HG03159 (cell line): ENCODE measurements around the gene GATAD2B.
A peak's percentile ranks its signal among the peaks of the same experiment; 100 is the strongest.
"Not testable (repeated sequence)": the region's sequence is repeated elsewhere in the genome, so short reads cannot be mapped to it uniquely, and the experiment has no call there.

ENCODE experiments used
- ATAC-seq: cut with Tn5 transposase; IDR thresholded peaks from one replicate; pipeline ENCODE4 v1.9.1; 2021; ENCODE audit warnings: mild to moderate bottlenecking, moderate library complexity; ENCODE audit not compliant: unreplicated experiment

GATAD2B gene

DNA sequence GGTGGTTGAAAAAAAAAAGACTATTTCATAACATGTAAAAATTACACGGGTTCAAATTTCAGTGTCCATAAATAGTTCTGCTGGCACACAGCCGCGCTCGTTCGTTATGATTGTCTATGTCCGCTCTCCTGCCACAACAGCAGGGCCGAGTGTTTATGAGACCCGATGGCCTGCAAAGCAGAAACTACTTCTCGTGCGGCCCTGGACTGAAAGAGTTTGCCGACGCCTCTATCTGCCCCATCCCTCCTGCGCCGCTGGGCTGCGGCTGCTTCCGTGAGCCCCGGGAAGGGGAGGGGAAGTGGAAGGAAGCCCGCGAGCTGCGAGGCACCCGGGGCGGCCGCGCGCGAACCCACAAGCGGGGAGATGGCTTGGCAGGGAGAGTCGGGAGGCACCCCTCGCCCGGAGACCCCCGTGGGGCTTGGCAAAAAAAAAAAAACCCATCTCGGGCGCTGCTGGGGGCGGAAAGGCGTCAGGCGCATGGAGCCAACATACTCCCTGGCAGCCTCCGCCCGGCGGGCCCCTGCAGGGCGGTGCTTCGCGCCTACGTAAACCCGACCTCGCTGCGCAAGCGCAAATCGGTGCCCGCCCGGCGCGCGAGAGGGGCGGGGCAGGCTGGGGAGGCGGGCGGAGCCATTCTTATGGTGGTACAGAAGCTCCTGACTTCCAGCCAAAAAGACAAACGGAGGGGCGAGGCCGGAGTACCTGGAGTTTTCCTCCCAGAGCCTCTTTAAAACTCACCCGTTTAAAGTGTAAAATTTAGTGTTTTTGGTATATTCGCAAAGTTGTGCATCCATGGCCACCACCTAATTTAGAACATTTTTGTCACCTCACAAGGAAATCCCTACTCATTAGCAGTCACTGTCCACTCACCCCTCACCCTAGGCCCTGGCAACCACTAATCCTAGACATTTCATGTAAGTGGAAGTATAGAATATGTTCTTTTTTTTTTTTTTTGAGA, 139.3 kb downstream of the GATAD2B start:
- peak; percentile 85 for ATAC-seq

DNA sequence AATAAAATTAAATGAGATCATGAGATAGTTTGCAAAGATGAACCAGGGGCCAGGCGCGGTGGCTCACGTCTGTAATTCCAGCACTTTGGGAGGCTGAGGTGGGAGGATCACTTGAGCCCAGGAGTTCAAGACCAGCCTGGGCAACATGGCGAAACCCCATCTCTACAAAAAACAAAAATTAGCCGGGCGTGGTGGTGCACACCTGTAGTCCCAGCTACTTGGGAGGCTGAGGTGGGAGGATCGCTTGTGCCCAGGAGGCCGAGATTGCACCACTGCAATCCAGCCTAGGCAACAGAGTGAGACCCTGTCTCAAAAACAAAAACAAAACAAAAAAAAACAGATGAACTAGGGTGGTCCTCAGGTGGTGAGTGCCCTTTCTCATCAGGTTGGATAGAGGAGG, 140.1 kb downstream of the GATAD2B start:
- ATAC-seq = not testable (repeated sequence)

DNA sequence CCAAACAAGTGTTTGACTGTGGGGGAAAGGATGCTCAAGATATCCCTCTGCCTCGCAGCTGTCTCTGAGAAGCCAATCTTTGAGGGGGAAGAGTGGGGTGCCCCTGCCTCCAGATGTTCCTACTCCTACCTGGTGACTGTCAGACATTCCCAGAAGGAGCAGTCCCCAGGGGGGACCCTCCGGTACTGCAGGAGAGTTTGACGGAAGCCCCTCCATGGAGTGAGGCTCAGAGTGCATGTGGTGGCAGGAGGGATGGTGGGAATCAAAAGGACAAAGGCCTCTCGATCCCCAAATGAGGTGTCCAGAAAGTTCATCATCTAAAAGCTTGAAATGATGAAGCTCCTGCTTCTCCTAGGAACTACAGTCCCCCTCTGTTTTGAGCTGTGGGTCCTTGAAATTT, 142.2 kb downstream of the GATAD2B start:
- ATAC-seq = no peak

DNA sequence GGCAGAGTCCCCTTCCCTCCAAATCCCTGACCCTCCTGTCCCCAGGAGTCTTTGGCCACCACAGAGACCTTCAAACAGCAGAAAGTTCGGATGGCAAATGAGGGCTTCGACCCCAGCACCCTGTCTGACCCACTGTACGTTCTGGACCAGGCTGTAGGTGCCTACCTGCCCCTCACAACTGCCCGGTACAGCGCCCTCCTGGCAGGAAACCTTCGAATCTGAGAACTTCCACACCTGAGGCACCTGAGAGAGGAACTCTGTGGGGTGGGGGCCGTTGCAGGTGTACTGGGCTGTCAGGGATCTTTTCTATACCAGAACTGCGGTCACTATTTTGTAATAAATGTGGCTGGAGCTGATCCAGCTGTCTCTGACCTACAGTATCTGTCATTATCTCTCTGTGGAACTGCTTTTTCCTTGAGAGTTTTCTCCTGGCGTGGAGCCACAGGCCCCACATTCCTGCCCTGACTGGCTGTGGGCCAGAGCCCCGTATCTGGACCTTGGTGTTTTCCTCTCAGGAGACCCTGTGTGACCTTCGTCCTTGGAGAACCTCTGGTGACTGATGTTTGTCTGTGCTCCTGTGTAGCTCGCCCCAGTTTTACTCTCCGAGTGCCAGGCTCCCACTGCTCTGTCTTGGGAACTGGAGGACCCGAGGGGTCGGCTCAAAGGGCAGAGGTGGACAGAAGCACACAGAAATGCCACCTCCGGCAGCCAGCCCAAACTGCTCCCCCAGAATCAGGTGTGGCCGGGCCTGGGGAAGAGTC, 142.8 kb downstream of the GATAD2B start:
- no peak for ATAC-seq

DNA sequence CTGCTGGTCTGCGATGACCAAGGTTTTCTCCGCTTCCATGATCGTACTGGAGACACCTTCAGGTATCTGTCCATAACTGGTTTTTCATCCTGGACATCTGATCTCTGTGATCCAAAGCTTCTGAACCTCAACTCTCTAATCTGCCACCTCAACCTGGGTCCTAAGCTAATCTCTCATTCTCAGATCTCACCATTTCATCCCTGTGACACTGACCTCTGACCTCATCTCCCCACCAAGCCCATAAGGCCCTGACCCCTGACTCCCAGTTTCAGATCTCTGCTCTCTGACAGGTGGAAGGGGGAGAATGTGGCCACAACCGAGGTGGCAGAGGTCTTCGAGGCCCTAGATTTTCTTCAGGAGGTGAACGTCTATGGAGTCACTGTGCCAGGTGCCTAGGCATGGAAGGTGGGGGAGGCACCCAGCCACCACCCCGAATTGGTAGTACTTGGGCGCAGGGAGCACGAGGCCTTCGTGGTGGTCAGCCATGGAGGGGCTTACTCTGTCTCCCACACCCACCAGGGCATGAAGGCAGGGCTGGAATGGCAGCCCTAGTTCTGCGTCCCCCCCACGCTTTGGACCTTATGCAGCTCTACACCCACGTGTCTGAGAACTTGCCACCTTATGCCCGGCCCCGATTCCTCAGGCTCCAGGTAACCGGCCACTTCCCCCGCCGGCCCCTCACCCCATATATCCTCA, 143.8 kb downstream of the GATAD2B start:
- no peak for ATAC-seq

DNA sequence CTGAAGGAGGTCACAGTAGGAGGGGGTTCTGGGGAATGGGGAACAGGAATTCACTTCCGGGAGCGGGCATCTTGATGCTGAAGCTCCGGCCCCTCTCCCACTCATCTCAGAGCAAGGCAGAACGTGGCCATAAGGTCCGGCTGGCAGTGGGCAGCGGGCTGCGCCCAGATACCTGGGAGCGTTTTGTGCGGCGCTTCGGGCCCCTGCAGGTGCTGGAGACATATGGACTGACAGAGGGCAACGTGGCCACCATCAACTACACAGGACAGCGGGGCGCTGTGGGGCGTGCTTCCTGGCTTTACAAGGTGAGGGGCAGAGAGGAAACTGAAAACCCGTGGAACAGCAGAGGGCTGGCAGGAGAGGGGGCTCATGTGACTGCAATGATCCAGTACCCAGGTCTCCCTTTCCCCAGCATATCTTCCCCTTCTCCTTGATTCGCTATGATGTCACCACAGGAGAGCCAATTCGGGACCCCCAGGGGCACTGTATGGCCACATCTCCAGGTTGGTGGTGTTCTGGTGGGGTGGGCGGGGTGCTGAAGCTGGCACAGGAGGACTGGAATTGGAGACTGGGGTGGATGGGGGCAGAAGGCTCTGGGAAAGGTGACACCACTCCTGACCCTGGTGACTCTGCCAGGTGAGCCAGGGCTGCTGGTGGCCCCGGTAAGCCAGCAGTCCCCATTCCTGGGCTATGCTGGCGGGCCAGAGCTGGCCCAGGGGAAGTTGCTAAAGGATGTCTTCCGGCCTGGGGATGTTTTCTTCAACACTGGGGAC, 144.5 kb downstream of the GATAD2B start:
- ATAC-seq = no peak

DNA sequence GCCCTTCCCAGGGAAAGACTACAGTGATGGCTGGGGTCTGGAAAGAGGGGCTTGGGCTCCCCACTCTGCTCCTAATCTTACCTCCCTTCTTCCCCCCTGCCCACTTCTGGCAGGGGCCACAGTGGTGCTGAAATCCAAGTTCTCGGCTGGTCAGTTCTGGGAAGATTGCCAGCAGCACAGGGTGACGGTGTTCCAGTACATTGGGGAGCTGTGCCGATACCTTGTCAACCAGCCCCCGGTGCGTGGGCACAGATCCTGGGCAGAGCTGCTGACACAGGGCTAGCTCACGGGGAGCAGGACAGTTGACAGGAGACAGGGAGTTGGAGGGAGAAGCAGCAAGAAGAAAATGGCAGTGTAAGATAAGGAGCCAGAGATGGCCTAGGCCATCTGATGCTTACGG, 145.1 kb downstream of the GATAD2B start:
- no peak for ATAC-seq

DNA sequence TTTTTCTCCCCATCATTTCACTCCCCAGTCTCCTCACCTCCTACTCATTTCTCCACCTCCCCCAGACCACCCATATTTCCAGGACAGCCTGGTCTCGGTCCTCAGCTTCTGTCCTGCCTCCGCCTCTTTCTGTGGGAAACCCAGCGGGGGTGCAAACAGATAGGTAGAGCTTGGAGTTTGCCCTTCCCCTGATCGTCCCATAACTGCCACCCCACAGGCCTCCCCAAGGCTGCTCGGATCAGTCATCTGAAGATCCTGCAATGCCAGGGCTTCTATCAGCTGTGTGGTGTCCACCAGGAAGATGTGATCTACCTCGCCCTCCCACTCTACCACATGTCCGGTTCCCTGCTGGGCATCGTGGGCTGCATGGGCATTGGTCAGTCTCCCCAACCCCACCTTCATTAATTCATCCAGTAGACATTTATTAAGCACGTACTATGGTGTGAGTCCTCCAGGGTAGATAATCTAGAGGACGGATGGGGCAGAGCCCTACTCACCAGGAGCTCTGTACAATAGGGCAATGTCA, 145.9 kb downstream of the GATAD2B start:
- ATAC-seq = no peak

DNA sequence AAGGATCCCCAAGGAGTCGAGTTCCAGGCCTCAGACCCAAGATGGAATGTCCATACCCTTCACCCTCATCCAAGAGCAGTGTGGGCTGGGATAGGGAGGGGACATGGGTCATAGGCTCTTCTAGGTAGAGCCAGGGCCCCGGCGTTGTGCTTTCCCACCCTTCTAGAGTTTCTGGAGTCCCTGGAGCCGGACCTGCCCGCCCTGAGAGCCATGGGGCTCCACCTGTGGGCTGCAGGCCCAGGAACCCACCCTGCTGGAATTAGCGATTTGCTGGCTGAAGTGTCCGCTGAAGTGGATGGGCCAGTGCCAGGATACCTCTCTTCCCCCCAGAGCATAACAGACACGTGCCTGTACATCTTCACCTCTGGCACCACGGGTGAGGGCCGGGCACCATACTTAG, 146.4 kb downstream of the GATAD2B start:
- ATAC-seq = no peak

DNA sequence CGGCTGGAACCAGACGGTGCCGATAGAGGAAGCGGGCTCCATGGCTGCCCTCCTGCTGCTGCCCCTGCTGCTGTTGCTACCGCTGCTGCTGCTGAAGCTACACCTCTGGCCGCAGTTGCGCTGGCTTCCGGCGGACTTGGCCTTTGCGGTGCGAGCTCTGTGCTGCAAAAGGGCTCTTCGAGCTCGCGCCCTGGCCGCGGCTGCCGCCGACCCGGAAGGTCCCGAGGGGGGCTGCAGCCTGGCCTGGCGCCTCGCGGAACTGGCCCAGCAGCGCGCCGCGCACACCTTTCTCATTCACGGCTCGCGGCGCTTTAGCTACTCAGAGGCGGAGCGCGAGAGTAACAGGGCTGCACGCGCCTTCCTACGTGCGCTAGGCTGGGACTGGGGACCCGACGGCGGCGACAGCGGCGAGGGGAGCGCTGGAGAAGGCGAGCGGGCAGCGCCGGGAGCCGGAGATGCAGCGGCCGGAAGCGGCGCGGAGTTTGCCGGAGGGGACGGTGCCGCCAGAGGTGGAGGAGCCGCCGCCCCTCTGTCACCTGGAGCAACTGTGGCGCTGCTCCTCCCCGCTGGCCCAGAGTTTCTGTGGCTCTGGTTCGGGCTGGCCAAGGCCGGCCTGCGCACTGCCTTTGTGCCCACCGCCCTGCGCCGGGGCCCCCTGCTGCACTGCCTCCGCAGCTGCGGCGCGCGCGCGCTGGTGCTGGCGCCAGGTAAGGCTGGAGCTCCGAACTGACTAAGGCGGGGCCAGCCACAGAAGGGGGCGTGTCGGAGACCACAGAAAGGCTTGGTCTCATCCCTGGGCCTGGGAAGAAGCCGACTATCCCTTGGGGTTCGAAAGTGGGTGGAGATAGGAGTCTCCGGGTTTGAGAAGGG, 147.1 kb downstream of the GATAD2B start:
- ATAC-seq = peak; percentile 60

DNA sequence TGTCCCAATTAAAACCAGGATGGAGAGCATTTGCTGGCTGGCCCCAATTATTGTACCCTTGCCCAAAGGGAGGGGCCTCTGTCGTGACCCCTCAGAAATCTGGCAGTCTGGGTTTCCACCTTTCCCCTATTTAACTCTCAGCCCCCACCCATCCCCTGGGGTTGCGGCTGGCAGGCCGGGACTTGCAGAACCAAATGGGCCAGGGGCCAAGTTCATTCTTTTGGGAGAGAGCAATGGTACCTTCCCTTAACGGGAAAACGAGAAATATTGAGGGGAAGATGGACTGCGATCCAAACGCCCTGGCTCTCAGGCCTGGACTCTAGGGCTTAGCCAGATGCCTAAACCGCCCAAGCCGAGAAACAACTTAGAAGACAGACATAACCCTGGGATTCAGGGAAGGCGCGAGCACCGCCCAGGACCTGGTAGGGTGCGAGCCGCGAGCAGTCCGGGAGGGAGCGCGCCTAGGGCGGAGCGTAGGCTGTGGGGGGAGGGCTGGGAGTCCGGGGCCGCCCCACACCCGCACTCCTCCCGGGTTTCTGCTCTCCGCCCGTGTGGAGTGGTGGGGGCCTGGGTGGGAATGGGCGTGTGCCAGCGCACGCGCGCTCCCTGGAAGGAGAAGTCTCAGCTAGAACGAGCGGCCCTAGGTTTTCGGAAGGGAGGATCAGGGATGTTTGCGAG, 147.9 kb downstream of the GATAD2B start, which contains the start of gene SLC27A3:
Gene SLC27A3 (plus strand): TSS at position 628 of the 678 bp plus-strand sequence. CDS start 91 bp downstream, outside the sequence.
- peak; percentile 23 for ATAC-seq

DNA sequence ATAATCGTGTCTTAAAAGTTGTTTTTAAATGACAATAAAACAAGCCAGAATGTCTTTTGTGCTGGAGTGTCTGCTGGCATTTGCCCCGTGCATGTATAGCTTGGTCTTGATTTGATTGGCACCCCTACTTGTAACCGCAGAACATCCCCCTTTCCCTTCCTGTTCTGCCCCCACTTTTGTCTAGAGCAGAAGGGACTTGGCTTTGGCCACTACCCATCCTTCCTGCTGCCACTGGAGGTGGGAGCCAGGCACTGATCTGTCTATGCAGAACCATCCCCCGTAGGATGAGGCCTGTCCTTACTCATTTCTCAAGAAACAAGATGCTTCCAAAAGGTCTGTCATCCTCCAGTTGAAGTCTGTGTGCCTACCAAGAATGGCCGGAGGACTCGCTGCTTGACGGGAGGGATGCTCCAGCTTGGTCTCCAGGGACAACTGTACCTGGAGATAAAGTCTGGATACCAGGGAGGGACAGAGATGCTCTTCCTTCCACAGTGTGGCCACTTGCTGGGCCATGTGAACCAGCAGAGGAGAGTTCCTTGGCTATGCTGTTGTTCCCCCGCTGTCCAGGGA, 148.7 kb downstream of the GATAD2B start:
- ATAC-seq = no peak

DNA sequence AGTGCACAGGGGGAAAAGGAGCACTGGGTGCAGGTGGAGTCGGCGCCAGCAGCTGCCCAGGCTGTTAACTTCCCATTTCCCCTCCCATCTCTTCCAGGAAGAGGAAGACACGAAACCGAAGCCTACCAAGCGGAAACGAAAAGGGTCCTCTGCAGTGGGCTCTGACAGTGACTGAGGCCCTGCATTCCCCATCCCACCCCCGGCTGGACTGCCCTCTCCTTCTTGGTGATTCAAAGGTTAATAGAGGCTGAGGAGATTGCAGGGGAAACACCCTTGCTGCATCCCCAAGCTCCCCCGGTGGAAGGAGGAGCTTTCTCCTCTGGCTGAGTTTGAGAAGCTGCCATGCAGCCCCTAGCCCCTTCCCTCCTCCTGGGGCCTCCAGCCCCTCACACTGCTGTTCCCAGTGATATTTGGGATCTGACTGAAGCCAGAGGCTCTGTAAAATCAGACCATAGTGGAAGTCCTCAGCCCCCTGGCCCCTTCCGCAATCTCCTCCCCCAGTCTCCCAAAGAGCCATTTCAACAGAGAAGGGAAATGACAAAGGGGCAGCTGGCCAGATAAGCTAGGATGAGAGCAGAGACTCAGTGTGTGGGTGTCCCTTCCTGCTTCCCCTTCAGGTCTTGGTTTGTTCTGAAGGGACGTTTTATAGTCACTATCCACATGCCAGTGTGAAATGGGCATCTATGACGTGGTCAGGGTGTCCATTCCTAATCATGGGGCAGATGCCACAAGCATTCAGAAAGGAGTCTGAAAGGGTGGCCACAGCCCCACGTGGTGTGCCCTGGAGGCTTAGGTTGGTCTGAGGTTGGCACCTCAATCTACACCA, 149.5 kb downstream of the GATAD2B start:
- ATAC-seq = no peak

DNA sequence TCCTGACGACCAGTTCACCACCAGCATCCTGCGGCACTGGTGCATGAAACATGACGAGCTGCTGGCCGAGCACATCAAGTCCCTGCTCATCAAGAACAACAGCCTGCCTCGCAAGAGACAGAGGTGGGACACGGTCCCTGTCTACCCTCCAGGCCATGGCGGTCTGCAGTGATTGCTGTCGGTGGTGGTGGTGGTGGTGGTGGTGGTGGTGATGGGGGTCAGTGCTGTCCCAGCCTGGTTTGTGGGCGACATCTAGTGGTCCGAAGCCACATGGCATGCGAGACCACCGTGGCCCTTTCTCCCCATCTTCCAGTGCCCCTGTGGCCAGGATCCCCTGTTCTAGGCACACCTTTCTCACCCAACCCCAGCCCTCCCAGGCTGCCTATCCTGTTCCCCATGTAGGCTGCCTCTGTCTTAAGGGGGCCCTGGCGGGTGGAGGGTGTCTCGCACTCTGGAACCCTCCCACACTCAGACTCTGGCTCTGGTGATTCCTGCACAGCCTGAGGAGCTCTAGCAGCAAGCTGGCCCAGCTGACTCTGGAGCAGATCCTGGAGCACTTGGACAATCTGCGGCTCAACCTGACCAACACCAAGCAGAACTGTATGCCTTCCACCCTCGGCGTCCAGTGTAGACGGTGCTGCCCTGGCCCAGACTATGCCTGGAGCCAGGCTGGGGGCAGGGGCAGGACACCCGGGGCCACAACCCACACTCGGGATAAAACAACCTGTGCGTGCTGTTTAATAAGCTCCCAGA, 150.8 kb downstream of the GATAD2B start:
- ATAC-seq = no peak

DNA sequence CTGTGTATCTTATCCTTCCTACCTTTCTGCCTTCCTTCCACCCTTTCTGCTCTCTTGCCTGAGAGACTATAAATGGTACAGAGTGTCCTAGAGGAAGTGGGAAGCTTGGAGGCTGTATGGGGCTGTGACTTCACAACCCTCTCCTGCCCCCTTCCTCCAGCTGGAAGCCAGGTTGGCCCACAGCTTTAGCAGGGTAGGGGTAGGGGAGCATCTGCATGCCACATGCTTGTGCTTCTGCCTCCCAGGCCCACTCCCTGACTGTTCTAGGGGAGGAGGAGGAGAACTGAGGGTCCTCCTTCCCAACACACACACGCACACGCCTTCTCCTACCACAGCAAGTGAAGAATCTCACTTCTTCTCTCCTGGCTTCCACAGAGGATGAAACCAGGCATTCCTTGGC, 151.5 kb downstream of the GATAD2B start:
- ATAC-seq = no peak

DNA sequence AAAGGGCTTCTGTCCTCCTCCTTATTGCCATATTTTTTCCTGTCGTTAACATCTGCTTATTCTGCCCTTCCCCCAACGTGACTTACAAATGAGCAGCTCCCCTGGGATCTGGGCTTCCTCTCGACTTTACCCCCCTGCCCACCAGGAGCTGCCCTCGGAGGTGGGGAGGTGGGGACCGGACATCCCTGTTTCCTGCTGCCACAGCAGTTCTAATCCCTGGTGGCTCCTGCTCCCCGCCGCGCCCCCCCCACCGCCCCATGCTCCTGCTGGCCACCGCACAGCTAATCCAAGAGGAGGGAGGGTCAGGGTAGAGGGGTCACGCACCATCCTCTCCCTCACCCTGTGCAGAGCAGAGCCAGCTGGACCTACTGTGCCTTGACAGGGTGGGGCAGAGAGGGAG, 152.0 kb downstream of the GATAD2B start:
- no peak for ATAC-seq

DNA sequence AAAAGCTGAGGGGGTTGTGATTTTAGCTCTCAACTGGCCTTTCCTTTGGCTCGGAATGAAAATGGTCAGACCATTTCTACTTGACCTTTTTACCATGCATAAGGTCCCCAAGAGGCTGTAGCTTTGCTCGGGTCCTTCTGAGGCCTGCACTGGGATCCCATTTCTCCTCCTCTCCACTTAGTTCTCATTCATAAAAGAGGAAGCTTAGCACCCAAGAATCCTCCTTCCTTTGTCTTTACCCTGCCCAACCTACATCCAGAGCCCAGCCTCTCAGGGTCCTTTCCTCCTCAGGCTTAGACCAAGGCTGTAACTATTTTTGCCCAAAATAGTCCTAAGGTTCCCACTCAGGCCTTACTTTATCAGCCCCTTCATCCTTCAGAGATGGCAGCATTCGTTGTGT, 153.6 kb downstream of the GATAD2B start:
- no peak for ATAC-seq
